Progenitor cell of endocrine pancreas (in vitro differentiated cells): ENCODE data around the gene EIF1AD. TPM values are rescaled to one million over a fixed set of nuclear protein-coding genes. Genes with fewer than 3 reads are reported as not detected.
"Not testable (repeated sequence)": the region's sequence is repeated elsewhere in the genome, so short reads cannot be mapped to it uniquely, and the experiment has no call there.

Source experiments
- DNase-seq: peaks from one replicate; pipeline ENCODE4 v3.0.0; 2021; ENCODE audit warnings: low spot score; ENCODE audit not compliant: unreplicated experiment
- H3K27ac Mint-ChIP-seq: 2 replicates; pipeline ENCODE4 v1.8.0; 2021; ENCODE audit warnings: mild to moderate bottlenecking, moderate library complexity, mixed read lengths
- H3K27me3 Mint-ChIP-seq: 2 replicates; pipeline ENCODE4 v1.8.0; 2021; ENCODE audit warnings: mixed read lengths
- H3K36me3 Mint-ChIP-seq: 2 replicates; pipeline ENCODE4 v1.8.0; 2022; ENCODE audit warnings: mixed read lengths; ENCODE audit not compliant: insufficient read depth
- H3K4me1 Mint-ChIP-seq: 2 replicates; pipeline ENCODE4 v1.8.0; 2021; ENCODE audit warnings: low read depth, mixed read lengths
- H3K4me3 Mint-ChIP-seq: 2 replicates; pipeline ENCODE4 v1.8.0; 2021; ENCODE audit warnings: low read depth, mild to moderate bottlenecking, moderate library complexity, mixed read lengths
- H3K9me3 Mint-ChIP-seq: 2 replicates; pipeline ENCODE4 v1.8.0; 2021; ENCODE audit warnings: low read depth, mixed read lengths
- total RNA-seq: library from RNA; stranded (reverse); gene quantifications from 2 replicates; pipeline ENCODE4 v1.2.1, GENCODE V29; 2021
- TF ChIP-seq, protein P1 (sequence below): fragments of 200-600 bp; sonication (generic); IDR thresholded peaks from one replicate; pipeline ENCODE4 v1.5.0; 2021; ENCODE audit warnings: antibody characterized with exemption, mild to moderate bottlenecking; ENCODE audit not compliant: unreplicated experiment

EIF1AD gene
- total RNA-seq, 1 donor from 2014 or later, result 40.1 TPM

DNA sequence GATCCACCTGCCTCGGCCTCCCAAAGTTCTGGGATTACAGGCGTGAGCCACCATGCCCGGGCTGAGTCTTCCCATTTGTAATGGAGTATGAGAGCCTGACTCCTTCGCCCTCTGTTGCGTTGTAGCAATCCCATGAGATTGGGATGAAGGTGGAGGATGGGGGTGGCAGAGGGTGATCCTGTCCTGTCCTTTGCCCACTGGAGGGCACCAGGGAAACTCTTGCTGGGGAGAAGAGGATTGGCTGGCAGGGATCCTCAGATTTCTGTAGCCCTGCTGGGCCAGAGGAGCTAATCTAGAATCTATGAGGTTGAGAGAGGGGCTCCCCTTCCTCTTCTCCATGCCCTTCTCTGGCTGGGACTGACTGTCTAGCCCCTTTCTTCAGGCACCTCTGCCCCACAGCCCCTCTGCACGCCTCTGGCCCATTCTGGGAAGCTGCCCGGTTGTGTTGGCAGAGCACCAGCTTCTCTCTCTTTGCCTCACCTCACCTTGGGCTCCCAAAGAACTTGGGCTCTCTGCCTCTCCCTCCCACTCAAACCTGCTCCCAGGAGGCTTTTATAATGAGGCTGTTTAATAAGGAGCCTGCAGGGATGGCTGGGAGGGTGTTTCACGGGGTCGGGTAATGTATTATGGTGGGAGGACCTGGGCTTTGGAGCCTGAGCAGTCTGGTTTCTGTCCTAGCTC is 33.8 kb upstream of the EIF1AD start:
- peaks cover 7% of the 10 kb centered on the region for H3K27me3 Mint-ChIP-seq
- no peaks in the 10 kb centered on the region for H3K4me1 Mint-ChIP-seq
- H3K9me3 Mint-ChIP-seq, result peaks cover 5% of the 10 kb centered on the region
- H3K36me3 Mint-ChIP-seq, result no peaks in the 10 kb centered on the region
- no peak overlapping the region for H3K27ac Mint-ChIP-seq
- H3K4me3 Mint-ChIP-seq, result no peak overlapping the region
- TF ChIP-seq, protein P1, sequence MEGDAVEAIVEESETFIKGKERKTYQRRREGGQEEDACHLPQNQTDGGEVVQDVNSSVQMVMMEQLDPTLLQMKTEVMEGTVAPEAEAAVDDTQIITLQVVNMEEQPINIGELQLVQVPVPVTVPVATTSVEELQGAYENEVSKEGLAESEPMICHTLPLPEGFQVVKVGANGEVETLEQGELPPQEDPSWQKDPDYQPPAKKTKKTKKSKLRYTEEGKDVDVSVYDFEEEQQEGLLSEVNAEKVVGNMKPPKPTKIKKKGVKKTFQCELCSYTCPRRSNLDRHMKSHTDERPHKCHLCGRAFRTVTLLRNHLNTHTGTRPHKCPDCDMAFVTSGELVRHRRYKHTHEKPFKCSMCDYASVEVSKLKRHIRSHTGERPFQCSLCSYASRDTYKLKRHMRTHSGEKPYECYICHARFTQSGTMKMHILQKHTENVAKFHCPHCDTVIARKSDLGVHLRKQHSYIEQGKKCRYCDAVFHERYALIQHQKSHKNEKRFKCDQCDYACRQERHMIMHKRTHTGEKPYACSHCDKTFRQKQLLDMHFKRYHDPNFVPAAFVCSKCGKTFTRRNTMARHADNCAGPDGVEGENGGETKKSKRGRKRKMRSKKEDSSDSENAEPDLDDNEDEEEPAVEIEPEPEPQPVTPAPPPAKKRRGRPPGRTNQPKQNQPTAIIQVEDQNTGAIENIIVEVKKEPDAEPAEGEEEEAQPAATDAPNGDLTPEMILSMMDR, result no peak
- DNase-seq, result no peak

DNA sequence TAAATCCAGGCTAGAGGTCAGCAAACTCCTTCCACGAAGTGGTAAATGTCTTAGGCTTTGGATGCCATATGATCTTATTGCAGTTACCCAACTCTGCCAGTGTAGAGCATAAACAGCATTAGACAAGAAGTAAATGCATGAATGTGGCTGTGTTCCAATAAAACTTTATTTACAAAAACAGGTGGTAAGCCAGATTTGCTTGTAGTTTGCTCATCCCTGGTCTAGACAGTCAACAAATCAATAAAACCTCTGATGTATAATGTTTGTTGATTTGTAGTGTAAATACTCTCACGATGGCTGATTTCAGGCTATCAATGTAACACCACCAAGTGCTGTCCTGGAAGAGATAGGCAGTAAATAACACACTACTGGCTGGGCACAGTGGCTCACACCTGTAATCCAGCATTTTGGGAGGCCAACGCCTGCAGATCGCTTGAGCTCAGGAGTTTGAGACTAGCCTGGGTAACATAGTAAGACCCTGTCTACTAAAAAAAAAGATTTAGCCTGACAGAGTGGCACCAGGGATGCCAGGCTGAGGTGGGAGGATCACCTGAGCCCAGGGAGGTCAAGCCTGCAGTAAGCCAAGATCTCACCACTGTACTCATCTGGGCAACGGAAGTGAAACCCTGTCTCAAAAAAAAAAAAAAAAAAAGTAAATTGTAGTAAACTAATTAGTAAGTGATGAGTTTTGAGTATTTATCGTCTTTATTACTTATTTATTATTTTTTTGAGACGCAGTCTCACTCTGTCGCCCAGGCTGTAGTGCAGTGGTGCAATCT is 31.2 kb upstream of the EIF1AD start:
- Mint-ChIP-seq H3K4me1 (no peaks in the 10 kb centered on the region), H3K27ac (no peak overlapping the region), H3K27me3 (peaks cover 9% of the 10 kb centered on the region), H3K36me3 (no peaks in the 10 kb centered on the region), H3K4me3 (no peak overlapping the region), H3K9me3 (peaks cover 5% of the 10 kb centered on the region)
- TF ChIP-seq, protein P1, result no peak
- no peak for DNase-seq

DNA sequence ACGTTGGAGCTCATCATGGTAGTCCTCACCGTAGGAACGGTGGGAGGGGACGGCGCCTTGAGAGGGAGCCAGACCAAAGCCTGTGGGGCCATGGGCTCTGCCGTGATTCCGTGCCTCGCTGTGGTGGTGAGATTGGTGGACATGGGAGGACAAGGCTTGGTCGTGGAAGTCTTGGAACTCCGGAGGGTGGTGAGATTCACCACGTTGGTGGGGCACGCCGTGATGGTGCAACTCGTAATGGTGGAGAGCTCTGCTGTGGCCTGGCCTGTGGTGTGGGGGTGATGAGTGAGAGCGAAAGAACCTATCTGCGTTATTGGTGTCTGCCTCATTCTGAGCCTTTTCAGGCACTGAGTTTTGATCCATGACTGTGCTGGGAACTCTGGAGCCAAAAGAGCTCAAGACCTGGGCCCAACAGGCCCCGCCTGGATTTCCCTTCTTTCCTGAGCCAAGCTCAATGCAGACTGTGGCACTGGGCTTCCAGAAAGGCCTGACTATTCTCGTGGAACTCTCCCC is 24.1 kb upstream of the EIF1AD start, which contains the start of gene CATSPER1:
Gene CATSPER1 (minus strand): TSS at position 463 of the 513 bp plus-strand sequence. CDS start 100 bp downstream, at position 363.
- H3K4me1 Mint-ChIP-seq, result no peaks in the 10 kb centered on the region
- H3K4me3 Mint-ChIP-seq, result no peak within 1 kb of the TSS

DNA sequence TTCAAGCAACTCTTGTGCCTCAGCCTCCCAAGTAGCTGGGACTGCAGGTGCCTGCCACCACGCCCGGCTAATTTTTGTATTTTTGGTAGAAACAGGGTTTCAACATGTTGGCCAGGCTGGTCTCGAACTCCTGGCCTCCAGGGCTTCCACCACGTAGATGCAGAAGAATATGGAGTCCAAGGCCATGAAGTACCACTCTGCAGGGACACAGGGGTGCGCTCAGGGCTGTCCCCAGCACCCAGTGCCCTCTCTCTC is 21.2 kb upstream of the EIF1AD start:
- DNase-seq, H3K4me3 Mint-ChIP-seq, H3K9me3 Mint-ChIP-seq, H3K4me1 Mint-ChIP-seq, H3K27ac Mint-ChIP-seq, H3K36me3 Mint-ChIP-seq: not testable (repeated sequence)
- peaks cover 43% of the 10 kb centered on the region for H3K27me3 Mint-ChIP-seq

More for the DNA sequence above, 24.1 kb upstream of the EIF1AD start, which contains the start of gene CATSPER1:
- no peaks in the 10 kb centered on the region for H3K36me3 Mint-ChIP-seq
- TF ChIP-seq, protein P1, result no peak
- no peak within 1 kb of the TSS for H3K27ac Mint-ChIP-seq
- no peaks in the 10 kb centered on the region for H3K9me3 Mint-ChIP-seq
- DNase-seq, result no peak
- peaks cover 40% of the 10 kb centered on the region for H3K27me3 Mint-ChIP-seq

DNA sequence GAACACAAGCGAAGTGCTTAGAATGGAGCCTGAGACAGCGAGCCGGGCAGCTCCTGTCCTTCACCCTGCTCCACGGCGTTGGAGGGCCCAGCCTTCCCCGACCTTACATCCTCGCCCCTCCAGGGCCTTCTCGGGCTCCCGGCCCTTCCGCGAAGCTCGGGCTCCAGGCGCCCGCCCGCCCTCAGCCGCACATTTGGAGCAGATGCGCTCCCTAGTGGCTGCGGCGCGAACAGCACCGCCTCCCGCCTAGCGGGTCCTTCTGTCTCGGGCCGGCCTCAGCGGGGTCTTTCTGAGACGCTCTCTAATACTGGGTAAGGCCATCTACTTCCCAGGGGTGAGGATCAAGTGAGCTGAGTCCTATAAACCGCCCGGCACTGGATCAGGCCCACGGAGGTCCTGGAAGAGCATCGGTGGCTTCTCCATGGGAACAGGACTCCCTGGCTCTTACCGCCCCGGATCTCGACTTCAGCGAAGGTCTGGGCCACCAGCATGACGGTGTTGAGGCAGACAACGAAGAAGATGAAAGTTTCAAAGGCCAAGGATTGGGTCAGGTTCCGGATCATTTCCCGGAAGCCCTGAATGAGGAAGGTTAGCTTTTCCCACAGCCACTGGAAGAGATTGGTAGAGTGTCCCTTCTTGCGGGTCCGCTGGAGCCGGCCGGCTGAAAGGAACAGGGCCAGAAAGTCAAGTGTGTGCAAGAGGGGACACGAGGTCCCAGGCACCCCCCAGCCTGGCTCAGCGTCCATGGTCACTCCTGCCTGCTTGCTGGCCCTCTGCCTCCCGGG is 20.6 kb upstream of the EIF1AD start:
- TF ChIP-seq, protein P1, result peak; percentile 95
- Mint-ChIP-seq H3K9me3 (no peaks in the 10 kb centered on the region), H3K4me3 (no peak overlapping the region), H3K27ac (no peak overlapping the region), H3K27me3 (peaks cover 38% of the 10 kb centered on the region), H3K36me3 (no peaks in the 10 kb centered on the region), H3K4me1 (no peaks in the 10 kb centered on the region)
- DNase-seq, result peak; percentile 84
